Measurements from ENCODE around the gene PLAGL2.

DNA sequence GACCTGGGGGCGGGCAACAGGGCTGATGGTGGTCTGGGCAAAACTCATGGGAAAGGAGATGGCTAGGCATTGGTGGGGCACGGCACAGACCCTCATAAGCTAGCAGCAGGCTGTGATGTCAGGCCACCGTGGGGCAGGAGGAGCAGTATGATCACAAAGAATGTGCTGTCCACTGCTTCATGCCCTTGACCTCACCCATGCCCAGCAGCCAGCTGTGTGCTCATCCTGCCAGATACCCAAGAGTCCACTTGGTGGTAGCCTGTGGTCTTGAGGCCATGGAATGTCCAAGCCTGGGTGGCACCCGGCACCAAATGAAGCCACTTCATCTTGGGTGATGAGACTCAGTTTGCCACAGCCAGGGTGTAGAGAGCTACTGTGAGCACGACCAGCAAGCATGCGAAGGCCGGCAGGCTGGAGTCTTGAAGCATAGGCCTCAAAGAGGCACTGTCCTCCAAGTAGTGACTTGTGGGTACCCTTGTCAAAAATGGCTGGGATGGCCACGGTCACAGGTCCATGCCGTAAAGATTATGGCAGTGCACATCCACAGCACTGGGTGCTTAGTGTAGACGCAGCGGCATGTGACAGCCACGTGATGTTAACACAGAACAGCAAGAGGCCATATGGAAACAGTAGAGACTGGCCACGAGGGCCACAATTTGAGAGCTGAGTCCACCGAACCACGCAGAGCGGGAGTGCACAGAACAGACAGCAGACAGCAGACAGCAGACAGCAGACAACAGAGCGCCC is 19.0 kb downstream of the PLAGL2 start:
- TF ChIP-seq, protein P1, sequence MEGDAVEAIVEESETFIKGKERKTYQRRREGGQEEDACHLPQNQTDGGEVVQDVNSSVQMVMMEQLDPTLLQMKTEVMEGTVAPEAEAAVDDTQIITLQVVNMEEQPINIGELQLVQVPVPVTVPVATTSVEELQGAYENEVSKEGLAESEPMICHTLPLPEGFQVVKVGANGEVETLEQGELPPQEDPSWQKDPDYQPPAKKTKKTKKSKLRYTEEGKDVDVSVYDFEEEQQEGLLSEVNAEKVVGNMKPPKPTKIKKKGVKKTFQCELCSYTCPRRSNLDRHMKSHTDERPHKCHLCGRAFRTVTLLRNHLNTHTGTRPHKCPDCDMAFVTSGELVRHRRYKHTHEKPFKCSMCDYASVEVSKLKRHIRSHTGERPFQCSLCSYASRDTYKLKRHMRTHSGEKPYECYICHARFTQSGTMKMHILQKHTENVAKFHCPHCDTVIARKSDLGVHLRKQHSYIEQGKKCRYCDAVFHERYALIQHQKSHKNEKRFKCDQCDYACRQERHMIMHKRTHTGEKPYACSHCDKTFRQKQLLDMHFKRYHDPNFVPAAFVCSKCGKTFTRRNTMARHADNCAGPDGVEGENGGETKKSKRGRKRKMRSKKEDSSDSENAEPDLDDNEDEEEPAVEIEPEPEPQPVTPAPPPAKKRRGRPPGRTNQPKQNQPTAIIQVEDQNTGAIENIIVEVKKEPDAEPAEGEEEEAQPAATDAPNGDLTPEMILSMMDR (IDR thresholded peaks at IDR 0.05): no peak
- TF ChIP-seq ZFX (IDR thresholded peaks at IDR 0.05; ENCODE audit: borderline replicate concordance): no peak

Measured in 22Rv1 (cell line).